A172 (cell line): ENCODE measurements around the gene RBMS3. TPM values are rescaled to one million over a fixed set of nuclear protein-coding genes. Genes with fewer than 3 reads are reported as not detected.
"Not testable (repeated sequence)": the region's sequence is repeated elsewhere in the genome, so short reads cannot be mapped to it uniquely, and the experiment has no call there.

Source experiments
- DNase-seq: peaks from one replicate; pipeline ENCODE4 v3.0.0-alpha.2; 2015; ENCODE audit warnings: low spot score
- total RNA-seq: library from RNA; depleted of rRNA; stranded (reverse); fragments of >200 nt; shearing (Covaris generic); gene quantifications from 2 replicates; pipeline ENCODE4 v1.2.3, GENCODE V29; 2014

The RBMS3 gene
- total RNA-seq, 1 experiment from 2014 or later = 14.9 TPM

DNA sequence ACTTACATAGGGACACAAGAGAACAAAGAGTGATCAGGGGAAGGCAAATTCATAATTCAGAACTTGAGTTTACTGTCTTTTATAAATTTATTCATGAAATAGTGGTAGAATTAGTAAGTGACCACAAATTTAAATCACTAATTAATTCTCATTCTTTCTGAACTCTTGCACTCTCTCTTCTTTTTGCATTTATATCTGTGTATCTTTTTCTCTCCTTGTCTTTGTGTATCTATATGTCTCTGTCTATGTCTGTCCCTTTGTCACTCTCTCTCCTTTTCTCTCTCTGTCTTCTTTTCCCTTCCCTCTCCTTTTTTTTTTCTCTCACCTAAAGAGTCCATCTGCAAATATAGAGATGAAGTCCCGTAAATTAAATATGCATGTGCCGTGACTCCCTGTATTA lies 31.5 kb downstream of the RBMS3 start:
- DNase-seq = no peak

DNA sequence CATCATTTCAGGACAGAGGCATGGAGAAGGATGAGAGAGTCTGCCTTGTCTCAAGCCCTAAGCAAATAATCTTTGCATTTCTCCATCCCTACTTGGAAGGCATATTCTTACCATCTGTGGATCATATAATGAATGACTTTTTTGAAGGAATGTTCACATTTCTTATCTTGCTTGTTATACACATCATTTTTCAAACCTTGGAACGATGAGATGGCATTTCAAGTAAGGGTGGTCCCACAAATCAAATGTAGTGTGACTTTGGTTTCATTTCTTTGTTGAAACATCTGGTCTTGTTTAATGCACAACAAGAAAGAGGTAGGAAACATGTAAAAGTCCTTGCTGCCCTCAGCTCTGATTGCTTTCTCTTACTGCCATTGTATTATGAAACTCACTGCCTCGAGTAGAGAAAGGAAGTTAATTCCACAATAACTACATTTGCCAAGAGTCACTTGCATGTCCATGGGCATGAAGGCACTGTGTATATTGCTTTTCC lies 32.1 kb downstream of the RBMS3 start:
- no peak for DNase-seq

DNA sequence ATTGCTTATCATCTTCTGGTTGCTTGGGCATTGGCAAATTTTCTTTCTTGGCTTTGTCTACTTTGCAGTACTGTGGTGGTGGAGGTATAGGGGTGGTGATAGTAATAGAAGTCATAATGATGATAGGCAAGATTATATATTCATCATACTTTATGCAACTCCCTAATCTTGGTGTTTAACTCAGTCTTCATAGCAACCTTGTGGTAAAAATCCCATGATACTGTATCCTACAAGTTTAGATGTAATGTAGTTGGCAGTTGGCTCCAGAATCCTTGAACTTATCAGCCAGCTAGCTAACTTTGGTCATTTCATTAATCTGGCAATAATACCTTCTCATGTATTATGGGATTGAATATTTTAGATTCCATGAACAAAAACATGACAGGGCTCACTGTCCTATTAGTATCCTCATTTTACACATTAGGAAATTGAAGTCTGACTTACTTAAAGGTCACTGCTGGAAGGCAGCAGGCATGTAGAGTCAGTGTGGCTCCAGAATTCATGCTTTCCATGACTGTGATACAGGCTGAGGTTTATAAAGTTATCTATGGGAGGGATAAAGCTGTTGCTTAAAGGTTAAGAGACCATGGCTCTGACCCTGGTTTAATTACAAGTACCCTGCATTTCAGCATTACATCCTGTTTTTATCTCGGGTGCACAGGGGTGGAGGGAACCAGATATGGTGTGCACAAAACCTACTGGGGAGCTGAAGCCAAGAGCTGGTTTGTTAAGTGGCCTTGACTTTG lies 33.3 kb downstream of the RBMS3 start:
- no peak for DNase-seq

DNA sequence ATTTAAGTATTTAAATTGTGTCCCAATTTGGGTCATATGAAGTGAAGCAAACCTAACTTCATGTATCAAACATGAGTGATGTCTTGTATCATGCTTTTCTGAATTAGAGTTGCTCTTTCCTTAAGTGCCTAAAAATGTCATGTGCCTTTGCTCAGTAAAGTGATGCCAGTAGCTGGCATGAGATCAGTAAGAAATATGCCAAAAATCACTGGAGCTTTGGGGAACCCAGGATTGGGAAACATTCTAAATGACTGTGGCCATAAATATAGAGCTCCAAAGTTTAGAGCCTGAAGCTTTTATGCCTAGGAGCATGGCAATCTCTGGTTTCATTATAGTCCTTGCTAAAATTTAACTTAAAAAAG lies 33.8 kb downstream of the RBMS3 start:
- DNase-seq = no peak

DNA sequence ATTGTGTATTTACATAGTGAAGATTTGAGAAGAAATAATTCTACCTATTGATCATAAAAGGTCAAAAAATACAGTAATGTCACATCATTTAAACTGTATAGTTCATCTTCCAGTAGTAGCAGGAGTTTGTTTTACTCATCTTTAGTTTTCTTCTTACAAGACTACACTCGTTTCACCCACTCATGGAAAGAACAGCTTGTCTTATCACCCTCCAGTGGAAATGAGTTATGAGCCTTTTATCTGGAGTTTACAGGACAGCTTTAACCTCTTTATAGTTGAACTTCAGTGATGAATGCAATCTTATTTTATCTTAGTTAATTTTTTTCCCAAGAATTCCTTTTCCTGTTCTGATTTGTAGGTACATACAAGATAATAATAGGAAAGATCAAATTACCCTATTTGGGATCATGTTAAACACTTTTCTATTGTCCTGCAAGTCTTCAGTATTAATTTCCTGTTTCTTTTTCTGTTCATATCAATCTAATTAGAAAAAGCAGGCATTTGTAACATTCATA lies 36.8 kb downstream of the RBMS3 start:
- no peak for DNase-seq

DNA sequence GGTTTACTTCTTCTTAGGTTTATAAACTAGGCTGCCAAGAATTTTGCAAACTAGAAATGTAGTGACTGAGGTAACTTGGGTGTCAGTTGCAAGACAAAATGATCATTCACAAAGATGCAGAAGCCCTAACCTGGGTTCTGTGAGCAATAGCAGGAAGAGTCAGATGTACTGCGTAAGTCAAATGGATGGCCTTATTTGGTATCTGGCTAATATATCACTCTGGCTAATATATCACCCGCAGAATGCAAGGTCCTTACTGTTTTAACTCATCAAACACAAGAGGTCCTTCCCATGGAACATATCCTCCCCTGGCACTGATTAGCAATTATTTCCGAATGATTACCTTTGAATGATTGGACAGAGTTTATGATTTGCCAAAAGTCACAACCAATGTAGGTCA lies 37.4 kb downstream of the RBMS3 start:
- no peak for DNase-seq

DNA sequence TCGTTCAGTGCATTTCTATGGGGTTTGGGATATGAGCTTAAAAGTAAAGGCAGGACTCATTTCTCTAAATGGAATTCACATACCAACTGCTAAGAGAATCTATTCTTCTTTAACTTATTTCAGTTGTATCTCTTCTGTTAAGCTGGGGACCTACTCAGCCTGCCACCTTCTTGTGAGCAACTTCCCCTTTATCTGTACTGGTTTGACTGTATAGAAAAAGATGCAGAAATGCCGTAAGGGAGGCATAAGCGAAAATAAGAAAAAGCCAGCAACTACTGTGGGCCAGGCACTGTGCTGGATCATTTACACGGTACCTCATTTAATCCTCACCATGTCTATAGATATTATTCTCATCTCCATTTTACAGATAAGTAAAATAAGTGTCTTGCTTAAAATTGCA lies 38.4 kb downstream of the RBMS3 start:
- no peak for DNase-seq

DNA sequence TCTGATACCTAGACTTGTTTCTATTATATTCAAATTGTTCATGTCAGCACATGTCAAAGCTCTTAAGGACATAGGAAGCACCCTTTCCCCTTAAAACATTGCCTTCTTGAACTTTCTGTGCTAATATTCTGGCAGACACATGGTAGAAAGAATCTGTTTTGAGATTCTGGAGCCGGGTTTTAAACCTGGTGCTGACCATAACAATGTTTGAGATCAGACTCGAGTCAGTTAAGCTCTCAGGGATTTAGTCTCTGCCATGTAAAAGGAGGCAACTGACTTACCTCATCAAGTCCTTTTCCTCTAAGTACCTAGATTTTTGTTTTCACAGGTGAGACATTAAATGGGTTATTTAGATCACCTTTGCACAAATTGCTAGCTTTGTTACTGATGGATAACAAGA lies 38.9 kb downstream of the RBMS3 start:
- no peak for DNase-seq

DNA sequence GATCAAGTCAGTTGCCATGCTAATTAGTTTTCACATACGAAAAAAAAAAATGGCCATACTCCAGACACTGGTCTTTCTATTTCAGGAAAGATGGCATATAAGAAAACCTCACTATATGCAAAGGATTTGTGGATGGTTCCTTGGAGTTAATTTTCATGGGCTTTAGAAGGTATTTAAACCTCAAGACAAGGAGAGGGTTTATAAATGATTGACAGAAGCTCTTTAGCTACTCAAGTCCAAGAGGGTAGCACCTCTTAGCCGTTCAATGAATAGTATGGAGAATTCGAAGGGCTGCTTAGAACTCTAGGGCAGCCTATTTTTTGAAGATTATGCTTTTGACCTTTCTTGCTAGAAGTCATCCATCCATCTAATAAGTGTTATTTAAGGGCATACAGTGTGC lies 41.7 kb downstream of the RBMS3 start:
- DNase-seq = no peak

DNA sequence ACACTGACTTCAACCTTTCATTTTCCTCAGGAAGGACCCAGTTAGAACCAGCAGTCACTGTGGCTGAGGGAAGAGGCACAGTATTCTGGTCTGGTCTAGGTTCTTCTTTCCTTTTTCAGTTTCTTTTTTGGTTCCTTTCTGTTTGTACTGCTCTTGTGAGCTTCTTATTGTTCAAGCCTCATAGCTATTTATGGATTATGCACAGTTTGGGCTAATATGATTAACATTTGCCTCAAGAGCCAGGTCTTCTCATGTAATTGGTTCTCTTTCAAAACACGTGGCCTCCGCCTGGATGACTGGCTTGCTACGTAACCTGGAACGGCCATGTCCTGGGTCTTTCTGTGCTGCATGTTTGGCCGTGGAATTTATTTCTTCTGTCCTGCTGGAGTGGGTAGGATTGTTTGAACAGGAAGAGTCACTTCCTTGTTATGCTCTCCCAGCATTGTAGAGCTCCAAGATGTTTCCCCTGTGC lies 43.3 kb downstream of the RBMS3 start:
- DNase-seq = peak; percentile 71

DNA sequence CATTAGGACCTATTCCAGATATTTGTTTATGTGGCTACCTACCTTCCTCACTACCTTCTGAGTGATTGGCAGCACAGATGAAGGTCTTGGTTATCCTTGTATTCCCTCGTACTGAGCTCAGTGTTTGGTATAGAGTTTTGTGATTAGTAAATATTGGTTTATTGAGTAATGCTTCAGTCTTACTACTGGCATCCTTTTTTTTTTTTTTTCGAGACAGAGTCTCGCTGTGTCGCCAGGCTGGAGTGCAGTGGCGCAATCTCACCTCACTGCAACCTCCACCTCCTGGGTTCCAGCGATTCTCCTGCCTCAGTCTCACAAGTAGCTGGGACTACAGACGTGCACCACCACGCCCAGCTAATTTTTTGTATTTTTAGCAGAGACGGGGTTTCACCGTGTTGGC lies 45.7 kb downstream of the RBMS3 start:
- DNase-seq = not testable (repeated sequence)

DNA sequence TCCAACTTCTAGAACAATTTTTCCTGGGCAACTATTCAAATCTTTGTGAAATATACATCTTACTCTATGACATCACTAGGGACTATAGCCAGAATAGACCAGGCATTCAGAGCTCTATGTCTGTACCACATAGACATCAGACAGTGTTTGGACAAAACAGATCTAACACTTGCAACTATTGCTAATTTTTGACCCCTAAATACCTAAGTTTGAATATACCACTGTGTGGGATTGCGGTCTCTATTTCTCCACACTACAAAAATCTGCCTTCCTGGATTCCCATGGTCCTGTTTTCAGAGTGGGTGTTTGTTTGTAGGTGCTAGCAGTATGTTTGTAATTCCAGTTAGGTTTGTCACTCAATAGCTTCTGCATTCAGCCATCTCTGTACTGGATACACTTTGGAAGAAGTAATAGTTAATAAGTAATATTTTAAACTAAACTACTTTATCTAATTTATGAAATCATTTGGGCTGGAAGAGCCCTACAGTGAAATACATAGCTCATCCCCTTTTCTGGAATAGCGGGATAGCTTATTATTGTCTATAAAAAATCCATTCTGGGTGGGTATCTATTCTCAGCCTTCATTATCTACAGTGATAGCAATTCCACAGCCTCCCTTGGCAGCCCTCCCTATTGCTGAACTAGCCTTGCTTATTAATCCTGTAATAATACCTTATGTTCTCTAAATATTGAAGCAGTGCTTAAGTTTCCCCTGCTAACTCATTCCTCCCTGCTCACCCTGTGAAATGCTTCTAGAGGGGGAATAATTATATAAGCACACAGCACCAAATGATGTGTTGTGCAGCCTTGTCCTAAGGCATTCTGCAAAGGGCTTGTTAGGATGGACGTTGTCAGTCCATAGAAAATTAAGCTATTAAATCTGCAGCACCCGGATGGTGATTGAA lies 49.4 kb downstream of the RBMS3 start:
- no peak for DNase-seq

DNA sequence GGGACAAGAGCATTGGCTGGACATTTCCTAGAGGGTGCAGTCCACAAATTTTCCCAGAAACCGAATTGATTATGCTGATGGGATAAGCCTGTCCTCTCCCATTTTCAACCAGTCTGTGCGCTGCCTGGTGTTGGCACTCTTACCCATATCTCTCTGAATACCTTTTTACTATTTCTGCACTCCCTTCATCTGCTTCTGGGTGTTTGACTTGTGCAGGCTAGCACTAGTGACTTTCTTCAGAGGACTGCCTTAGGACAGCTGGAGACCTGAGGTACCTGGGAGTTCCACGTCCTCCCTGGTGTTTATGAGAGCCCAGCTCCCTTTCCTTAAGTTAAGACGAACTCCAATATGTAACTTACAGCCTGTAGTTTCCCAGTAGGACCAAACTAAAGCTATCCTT lies 50.2 kb downstream of the RBMS3 start:
- DNase-seq = no peak

DNA sequence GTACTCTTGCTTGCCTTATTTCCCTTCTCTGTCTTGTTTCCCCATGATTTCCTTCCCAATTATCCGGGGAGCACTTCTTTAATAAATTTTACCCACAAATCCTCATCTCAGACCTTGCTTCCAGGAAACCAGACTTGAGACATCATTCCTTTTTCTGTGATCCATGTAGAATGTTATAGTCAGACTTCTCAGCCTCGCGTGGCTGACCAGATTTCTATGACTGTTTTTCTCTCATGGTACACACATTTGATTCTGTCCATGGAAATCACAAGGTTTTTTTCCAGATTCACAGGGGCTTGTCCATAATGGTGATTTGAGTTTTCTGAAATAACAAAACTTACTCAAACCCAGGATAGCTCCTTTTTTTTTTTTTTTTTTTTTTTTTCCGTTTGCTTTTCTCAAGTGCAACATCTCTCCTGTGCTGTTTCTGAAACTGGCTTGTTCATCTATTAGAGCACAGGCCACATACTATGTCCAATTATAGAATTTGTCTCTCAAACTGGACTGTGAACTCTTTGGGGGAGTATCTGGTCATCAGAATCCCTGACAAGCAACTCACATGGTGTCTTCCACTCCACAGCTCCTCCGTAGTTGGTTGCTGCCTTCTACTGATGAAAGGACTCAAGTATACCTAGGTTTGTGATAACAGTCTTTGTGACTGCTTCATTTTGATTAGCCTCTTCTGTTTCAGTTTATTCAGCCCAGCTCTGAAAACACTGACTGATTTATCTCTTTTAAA lies 50.8 kb downstream of the RBMS3 start:
- no peak for DNase-seq

DNA sequence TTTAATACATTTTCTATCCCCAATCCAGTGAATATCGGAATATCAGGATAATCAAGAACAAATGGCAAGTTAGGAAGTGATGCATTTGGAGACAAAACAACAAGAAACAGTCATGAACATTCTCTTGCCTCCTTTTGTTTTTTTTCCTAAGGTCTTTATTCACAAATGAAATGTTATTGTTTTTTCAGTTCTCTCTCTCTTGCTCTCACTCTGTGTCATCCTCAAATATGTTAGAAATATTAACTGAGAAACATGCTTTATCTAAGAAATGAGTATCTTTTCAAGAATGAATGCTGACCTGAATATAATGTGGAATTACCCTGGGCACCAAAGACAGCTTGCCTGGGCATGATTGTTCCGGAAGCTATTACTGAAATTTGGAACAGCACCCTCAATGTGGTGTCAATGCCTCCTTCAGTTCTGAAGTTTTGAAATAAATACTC lies 51.3 kb downstream of the RBMS3 start:
- no peak for DNase-seq

DNA sequence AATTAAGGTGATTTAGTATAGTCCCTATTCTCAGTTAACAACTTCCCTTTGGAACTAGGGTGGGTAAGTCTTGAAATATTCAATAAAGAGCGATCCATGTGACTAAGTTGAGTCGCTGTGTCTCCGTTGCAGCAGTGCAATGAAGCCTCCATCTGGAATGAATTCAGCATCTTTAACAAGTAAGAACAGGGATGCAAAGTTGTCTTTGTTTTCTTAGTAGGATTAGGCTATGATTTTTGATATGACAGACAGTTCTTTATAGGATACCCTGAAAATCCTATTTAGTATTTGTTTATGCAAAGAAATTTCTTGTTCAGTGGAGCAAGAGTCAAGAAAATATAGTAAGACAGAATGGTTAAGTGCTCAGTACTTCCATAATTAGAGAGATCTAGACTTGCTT lies 52.7 kb downstream of the RBMS3 start:
- DNase-seq = peak; percentile 23

DNA sequence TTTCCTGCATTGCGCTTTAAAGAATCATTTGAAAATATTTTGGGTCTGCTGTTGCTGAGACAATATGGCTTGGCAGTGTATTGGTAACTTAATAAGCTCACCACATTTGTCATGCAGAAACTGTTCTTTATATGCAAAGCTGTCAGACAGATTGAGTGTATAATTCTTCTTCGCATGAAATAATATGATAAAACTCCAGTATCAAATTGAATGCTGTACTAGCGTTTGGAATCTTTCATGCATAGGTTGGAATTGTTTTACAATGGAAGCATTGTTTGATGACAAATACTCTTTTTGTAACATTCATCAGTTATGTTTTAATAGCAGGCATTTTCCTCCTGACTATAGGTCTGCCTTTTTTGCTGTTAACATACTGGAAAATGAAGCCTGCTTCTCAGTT lies 53.8 kb downstream of the RBMS3 start:
- no peak for DNase-seq

DNA sequence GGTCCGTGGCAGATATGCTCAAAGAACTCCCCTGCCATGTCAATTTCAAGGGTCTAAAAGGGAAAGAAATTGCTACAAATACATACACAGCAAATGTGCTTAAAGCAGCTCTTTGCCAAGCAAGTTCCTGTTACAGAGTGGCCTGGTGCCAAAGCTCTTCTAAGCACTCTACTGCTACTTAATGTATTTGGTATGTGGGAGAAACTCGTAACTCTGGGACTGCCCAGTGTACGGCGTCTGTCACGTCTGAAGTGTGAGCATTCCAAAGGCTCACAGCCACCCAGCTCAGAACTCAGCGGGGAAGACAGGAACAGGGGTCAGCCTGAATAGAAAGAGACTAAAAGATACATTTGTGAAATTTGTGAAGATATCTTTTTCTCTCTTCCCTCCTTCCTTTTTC lies 54.6 kb downstream of the RBMS3 start:
- peak; percentile 96 for DNase-seq

DNA sequence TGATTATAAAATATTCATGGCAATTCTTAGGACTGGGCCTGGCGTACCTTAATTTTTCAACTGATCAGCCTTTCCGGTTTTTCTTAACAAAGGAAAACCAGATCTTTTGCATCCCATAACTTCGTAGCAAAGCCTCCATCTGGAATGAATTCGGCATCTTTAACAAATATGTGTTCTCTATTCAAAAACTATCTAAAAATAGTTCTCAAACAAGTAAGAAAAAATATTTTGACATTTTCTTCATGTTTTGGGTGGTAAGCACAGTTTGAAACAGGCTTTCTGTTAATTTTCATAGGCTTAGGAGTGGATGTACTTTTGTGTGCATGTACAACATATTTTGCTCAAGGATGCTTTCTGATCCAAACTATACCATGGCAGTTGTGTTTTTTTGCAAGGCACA lies 55.1 kb downstream of the RBMS3 start:
- DNase-seq = peak; percentile 13

DNA sequence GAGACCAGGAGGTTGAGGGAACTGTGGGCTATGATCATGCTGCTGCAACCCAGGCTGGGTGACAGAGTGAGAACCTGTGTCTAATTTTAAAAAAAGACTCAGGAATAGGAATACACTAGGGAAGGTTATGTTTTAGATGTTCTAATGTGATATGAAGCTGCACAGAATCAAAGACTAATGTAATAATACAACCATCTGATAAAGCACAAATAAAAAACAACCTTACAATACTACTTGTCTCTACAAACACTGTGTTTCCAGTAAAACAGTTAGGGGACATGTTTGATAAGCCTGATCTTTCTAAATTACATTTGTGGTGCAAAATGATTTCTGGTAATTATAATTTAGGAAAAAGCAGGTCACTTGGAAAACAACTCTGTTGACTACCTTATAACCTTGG lies 56.7 kb downstream of the RBMS3 start:
- no peak for DNase-seq

DNA sequence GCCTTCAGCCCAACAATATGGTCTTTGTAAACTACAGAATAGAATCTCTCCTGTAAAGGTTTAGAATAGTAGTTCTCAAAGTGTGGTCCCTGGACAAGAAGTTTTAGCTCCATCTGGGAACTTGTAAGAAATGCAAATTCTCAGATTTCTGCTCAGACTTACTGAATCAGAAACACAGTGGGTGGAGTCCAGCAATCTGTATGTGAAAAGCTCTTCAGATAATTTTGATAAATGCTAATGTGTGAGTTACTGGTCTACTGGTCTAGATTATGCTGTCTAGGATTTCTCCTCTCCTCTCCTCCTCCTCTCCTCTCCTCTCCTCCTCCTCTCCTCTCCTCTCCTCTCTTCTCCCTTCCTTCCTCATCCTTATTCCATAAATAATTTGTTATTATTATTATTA lies 57.5 kb downstream of the RBMS3 start:
- no peak for DNase-seq
